HG03457 (cell line): ENCODE results near the gene CLDN4.

Source experiments
- ATAC-seq: cut with Tn5 transposase; IDR thresholded peaks from one replicate; pipeline ENCODE4 v1.9.1; 2021; ENCODE audit warnings: moderate number of reproducible peaks; ENCODE audit not compliant: unreplicated experiment

The CLDN4 gene

GRCh38 chr7:73871163-73872011 is 40.6 kb downstream of the CLDN4 start:
- ATAC-seq: no peak

- no peak for ATAC-seq
These were observed 41.5 kb downstream of the CLDN4 start for GRCh38 chr7:73872056-73872908.

GRCh38 chr7:73876361-73876760 is 45.6 kb downstream of the CLDN4 start:
- ATAC-seq: no peak

- no peak for ATAC-seq
These were observed 46.2 kb downstream of the CLDN4 start for GRCh38 chr7:73876973-73877372.

GRCh38 chr7:73879977-73880681 is 49.3 kb downstream of the CLDN4 start:
- no peak for ATAC-seq

GRCh38 chr7:73880755-73881328 is 50.0 kb downstream of the CLDN4 start:
- no peak for ATAC-seq

GRCh38 chr7:73881352-73882046 is 50.7 kb downstream of the CLDN4 start:
- ATAC-seq: no peak

- no peak for ATAC-seq
These were observed 51.2 kb downstream of the CLDN4 start for GRCh38 chr7:73882047-73882402.
